HG03060 (cell line): ENCODE measurements around the gene CORO1C.

Experiments
- ATAC-seq: cut with Tn5 transposase; IDR thresholded peaks from one replicate; pipeline ENCODE4 v1.9.1; 2021; ENCODE audit warnings: low read depth, moderate number of reproducible peaks; ENCODE audit not compliant: unreplicated experiment

Gene CORO1C

DNA sequence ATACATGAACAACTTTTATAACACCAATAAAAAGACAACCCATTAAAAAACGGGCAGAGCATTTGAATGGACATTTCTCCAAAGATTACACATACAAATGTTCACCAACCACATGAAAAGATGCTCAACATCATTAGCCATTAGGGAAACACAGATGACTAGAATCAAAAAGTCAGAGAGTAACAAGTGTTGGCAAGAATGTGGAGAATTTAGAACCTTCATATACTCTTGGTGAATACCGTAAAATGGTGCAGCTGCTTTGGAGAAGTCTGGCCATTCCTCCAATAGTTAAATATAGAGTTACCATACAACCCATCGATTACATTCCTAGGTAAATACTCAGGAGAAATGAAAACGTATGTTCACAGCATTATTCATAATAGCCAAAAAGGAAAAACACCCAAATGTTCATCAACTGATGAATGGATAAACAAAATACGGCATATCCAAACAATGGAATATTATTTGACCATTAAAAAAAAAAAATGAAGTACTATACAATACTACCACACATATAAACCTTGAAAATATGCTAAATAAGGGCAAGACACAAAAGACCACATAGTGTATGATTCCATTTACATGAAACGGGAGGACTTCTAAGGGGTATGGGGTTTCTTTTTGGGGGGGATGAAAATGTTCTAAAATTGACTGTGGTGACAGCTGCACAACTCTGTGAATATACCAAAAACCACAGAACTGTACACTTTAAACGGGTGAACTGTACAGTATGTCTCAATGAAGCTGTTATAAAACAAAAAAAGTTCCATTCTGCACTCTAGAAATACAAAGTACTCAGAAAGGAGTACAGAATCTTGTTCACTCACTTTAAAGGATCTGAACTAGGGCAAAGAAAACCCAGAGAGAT, 3.2 kb downstream of the CORO1C start:
- ATAC-seq = no peak

DNA sequence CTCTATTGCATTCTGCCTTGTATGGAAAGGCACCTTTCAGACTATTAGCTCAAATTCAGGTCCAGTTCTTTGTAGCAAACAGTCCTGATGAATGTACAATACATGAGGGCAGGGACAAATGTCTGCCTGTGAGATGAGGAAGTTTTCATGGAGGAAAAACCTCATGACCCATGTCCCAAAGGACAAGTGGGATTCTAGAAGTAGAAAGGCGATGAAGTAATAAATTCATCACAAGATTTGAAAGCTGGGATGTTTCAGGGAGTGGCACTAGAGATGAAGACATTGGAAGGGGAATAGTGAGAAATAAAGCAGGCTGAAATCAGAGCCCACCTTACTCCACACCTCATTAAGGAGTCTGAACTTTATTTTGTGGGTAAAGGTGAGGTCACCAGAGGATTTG, 4.2 kb downstream of the CORO1C start:
- ATAC-seq = no peak

DNA sequence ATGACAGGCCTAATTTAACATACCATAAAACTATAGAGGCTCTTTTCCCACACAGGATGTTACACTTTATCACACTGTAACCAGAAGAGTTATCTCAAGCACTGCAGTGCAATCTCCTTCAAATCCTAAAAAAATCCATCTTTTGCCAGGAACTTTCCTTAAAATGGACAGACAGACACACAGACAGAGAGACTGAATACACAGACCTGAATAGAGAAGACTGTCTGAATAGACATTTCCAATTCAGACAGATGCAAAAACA, 6.5 kb downstream of the CORO1C start:
- ATAC-seq = no peak

DNA sequence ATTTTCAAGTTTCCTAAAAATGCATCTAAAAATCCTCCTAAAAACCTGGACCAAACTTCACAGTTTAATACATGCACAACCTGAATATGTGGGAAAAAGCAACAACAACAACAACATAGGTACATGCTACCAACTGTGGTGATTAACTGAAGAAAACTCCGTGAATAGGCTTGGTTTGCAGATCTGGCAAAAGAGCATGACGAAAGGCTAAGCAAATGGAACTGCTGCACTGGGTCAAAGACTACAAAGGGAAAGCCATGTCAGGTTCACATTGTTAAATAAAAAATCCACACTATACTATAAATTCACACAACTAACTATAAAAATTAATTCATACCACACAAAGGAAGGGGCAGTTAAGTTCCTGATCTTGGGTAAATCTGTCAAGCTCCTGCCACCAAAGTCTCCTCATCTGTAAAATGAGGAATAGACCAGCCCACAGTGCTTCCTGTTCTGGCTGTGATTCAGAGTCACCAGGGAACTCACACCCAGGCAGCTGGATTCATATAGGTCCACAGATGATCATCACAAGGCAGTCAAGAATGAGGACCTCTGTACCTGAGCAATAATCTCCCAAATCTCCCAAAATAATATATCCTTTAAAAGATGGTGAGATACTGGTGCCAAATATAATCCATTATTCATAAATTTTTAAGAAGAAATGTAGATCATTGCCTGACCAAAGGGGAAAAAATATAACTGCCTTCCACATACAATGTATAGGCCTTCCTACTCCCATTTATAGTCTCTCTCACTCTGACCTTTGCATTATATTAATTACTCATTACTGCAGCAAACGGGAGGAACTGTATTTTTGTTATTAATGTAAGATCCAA, 7.0 kb downstream of the CORO1C start:
- ATAC-seq = no peak

DNA sequence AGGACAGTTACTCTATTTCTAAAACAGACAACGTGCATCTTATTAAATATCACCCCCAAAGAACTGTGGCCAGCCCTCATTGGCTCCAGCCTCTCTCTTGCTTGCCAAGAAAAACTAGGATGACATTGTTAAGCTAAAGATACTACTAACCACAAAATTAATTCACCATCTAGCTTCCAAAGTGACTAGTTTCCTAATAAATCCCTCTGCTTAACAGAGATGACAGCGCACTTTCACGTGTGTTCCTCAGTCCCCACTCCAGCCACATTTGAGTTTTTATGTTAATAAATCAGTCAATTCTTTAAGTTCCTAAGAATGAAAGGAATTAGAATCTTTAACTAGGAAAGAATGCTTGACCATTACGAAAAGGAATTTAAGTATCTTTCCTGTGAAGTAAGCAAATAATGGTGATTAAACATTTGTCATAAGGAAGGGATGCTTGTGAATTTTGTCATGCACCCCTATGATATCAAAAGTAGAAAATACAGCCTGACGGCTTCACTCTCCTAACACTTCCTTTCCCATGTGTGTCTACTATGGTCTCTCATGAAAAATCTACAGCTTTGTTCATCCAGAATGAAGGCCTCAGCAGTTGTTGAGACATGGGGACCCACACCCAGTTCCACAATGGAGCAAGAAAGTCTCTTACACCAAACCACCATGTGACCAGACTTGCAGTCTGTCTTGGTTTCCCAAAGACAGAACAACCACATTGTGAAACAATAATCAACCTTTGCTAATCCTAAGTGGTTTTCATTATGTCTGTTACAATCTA, 8.1 kb downstream of the CORO1C start:
- no peak for ATAC-seq

DNA sequence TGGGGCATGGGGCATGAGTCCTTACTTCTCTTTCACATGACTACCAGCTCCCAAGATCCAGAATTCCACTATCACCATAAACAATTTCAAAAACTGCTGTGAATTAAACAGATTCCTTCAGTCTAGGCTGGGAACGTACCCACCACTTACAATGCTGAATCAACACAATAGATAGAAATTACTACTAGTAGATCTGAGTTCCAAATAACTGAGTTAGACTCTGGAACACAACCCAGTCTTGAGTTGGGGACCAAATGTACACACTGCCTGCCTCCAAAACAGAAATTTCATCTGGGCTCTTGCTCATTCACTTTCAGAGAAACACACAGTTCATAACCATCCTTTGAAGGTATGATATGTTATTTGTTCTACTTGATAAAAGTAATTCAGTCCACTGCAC, 8.9 kb downstream of the CORO1C start:
- no peak for ATAC-seq

DNA sequence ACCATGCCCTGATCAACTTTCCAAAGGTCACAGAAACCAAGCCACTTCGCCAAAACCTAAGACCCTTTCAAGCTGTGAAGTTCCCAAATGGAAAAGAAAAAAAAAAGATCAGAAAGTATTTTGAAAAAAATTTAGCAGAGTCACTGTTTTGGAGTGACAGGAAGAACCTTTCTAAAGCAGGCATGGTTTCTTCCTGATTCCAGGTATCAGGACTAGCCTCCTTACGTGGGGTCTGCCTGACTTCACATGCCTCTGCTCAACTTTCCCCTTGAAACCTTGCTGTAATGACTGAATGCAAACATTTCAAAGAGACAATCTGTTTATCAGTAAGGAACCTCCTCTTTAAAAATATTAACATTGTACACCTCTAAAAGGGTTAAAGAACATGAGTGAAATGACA, 9.5 kb downstream of the CORO1C start:
- no peak for ATAC-seq

DNA sequence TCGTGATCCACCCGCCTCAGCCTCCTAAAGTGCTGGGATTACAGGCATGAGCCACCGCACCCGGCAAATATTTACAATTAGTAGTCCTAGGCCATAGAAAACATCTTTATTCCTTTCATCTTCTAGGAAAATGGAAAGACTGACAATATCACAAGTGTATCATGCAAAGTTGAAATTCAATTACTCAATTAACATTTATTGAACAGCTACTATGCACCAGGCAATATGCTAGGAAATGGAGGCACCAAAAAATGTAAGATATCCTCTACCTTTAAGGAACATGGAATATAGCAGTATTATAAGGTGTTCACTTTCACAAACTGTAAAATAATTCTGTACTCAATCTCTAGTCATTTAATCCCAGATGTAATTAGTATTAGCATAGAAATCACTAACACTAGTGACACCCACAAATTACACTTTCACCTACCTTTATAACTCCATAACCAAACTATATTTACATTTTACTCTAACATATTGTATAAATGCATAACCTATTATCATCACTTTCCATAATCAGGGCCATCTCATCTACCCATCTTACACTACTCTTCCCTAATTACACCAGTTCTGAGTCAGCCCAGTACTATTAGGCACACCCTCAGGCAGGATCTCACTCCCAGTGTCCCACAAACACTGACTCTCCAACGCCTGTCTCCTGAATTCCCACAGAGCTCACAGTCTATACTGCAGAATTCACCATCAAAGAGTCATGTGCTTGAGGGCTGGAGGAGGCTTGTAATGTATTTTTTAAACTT, 10.4 kb downstream of the CORO1C start:
- no peak for ATAC-seq

DNA sequence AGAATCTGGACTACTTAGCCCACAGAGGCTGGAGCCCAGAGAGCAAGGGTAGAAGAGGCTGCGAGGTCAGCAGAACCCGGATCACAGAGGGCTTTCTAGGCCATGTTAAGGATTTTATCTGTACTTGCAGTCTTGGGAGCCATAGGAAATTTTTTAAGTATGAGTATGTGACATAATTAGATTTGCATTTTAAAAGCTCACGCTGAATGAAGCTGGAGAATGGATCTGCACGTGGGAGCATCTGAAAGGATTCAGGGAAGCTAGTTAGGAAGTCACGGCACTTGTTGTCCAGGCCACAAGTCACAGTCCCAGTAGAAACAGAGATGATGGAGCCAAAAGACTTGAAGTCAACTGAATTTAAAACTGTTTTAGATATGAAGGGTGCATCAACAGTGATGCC, 14.1 kb downstream of the CORO1C start:
- ATAC-seq = no peak

DNA sequence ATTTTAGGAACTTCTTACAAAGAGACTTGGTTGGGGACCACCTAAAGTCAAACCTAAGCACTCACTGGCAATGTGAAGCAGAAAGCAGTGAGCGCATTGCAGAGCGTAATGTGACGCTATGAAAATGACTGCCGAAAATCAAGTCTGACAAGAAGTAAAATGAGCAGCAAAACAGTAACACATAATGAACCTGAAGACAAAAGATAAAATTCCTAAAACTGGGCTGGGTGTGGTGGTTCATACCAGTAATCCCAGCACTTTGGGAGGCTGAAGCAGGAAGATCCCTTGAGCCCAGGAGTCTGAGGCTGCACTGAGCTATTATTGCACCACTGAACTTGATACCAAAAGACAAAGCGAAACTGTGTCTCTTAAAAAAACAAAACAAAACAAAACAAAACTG, 16.5 kb downstream of the CORO1C start:
- ATAC-seq = no peak

DNA sequence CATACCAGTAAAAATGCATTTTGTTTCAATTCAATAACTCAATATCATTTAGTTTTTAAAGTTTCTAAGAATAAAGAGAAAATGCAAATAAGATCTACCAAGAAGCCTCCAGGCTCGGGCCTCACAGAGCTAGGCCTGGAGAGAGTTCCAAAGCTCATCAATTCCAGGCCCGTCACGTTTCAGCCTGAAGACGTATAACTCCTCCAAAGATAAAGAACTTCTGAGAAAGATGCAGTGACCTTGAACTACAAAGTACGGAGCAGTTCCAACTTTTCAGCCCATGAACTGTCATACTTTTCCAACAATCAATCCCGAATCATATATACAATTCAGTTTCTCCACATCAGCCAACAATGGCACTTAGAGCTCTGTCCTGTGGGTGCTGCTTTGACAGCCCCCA, 17.8 kb downstream of the CORO1C start:
- ATAC-seq = no peak

DNA sequence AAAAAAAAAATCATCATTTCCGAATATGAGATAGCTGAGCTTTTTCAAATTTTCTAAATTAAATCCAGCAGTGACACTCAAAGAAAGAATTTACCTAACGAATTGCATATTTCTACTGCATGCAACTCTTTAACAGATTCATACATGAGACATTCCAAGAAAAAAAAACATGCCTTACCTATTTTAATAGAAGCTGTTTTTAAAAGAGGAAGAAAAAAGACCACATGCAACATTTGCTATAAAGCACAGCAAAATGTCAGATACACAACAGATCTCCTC, 18.5 kb downstream of the CORO1C start:
- ATAC-seq = no peak

DNA sequence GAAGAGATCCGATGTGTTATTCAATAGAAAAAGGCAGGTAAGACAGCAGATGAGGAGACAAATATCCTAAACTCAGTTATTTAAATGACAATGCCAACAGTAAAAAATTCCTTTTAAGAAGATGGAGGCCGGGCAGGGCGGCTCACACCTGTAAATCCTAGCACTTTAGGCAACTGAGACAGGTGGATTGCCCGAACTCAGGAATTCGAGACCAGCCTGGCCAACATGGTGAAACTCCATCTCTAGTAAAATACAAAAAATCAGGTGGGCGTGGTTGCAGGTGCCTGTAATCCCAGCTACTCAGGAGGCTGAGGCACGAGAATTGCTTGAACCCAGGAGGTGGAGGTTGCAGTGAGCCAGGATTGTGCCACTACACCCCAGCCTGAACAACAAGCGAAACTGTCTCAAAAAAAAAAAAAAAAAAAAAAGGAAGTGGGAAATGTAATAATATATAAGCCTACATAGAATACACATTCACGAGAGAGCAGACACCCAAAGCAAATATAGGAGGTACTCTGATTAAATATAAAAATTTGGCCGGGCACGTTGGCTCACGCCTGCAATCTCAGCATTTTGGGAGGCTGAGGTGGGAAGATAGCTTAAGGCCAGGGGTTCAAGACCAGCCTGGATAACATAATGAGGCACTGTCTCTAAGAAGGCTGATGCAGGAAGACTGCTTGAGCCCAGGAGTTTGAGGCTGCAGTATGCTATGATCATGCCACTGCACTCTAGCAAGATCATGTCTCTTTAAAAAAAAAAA, 19.0 kb downstream of the CORO1C start:
- ATAC-seq = no peak

DNA sequence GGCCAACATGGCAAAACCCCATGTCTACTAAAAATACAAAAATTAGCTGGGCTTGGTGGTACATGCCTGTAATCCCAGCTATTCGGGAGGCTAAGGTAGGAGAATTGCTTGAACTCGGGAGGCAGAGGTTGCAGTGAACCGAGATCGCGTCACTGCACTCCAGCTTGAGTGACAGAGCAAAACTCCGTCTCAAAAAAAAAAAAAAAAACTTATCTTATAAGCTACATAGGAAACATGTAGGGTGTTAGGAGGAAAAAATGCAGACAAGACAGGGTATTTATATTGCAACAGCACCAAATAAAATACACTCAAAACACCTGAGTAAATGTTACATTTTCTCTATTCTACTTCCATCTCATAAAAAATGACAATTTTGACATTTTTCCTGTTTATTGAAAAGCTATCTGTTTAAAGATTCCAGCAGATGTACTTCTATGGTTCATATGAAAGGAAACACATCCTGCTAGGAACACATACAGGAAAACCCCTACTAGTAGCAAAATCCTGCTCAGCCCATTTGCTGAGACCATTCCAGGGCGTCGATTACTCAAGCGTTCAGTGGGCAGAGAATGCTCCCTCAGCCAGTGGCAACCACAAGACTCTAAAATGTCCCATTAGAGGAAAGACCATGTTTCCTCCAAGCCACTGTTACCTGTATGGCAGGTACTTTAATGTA, 19.7 kb downstream of the CORO1C start:
- no peak for ATAC-seq

DNA sequence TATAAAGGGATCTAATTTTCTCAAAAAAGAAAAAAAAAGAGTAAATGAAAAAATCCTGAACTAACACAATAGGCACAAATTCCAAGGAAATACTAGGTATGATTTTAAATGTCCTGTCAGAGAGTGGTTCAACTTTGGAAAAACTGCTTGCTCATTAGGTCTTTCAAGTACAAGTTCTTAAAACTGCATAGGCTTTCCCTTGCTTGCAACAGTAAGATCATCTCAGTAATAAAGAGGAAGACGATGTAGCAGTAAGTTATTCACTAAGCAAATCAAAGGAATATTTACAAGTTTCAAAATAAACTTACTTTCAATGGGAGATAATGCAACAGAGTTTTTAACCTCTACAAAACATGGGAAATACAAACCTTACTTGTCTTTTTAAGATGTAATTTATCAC, 21.6 kb downstream of the CORO1C start:
- ATAC-seq = no peak

DNA sequence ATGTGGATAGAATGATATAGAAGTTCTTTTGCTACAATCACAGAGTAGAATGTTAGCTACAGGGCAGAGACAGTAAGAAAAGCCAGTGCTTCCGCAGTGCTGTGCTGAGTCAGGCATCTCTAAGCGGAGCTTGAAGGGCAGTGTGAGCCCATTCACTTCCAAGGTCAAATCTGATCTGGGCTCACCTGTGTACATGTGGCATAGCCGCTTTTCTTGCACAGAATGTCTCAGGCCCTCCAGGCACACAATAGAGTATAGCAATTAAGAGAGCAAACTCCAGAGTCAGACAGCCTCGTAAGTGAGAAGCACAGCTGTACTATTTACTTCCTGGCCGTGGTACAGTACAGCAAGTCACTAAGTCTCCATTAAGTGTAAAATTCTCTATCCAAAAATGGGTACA, 26.8 kb downstream of the CORO1C start:
- no peak for ATAC-seq

DNA sequence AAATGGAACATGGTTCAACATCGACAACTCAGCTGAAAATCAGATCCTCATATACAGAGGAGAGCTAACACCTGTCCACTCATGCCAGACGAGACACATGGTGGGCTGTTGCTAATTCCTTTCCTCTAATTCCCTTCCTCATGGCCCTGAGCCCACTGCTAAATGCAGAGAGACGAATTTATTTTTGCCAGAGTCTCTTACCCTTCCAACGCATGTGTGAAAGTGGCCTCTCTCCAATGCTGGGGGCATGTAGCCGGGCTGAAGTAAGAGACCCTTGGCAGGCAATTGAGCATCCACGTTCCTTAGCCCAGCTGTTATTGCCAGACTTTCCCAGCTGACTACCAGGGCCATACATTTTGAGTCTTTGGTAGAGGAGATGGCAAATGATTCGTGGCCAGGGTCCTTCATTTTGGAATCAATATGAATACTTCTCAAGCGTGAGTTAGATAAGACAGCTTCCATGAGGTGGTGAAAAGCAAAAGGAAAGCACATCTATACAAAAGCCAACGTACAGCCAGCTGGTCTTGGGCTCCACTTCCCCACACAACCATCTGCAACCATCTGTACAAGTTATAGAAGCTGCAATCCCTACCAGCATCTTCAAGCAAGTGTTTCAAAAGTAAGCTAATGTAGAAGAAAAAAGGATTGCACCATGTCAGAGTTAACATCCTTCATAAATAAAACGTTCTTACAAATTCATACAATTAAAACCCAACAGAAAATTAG, 28.6 kb downstream of the CORO1C start:
- no peak for ATAC-seq

DNA sequence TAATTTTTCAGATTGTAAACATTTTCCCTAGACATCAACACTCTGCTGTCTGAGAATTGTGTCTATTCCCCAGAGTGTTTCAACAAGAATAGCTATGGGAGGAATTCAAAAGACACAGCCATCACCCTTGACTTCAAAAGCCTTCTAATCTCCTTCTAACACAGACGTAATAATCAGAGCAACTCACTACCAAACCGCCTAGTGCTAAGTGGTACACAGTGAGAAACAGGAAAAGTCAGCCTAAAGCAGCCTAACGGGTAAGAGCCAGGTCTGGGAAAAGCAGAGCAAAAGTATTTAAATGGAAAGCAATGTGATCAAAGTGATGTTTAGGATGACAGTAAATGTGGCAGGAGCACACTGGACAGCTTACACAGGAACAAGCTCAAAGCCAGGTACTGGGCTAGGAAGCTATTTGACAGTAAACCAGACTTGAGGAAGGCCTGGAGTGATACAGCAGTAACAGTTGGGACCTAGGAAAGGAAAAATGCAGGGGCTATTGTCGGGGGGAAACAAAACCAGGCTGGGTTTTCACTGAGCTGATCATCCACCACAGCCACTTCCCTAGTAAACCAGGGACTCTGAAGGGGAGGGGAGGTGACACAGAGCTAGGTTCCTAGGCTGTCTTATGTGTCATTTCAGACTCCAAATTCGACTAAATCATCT, 29.4 kb downstream of the CORO1C start:
- ATAC-seq = no peak
